CD4-positive, alpha-beta T cell treated with Interleukin-1 beta for 1 hour (primary cell): ENCODE results near the gene ADGRD1.
"Not testable (repeated sequence)": the region's sequence is repeated elsewhere in the genome, so short reads cannot be mapped to it uniquely, and the experiment has no call there.

ENCODE experiments used
- DNase-seq, 2 donors: peaks; one replicate each; pipeline ENCODE4 v3.0.0-alpha.2; 2020 to 2022

The ADGRD1 gene

DNA sequence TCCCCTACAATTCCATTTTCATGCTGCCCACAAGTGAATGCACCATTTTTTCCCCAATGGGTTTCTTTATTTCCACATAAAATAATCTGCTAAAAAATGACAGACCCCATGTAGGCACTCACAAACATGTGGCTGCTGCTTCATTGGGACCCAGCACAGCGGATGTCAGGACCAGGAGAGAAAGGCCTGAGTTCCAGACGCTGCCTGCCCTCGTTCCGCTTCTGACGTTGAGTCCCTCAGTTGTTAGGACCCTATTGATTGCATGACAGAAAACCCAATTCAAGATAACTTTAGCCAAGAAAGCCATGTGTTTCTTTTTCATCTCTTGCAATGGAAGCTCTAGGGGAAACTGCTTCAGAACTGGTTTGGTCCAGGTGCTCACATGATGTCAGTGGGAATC is 34.6 kb downstream of the ADGRD1 start:
- DNase-seq: no peak

DNA sequence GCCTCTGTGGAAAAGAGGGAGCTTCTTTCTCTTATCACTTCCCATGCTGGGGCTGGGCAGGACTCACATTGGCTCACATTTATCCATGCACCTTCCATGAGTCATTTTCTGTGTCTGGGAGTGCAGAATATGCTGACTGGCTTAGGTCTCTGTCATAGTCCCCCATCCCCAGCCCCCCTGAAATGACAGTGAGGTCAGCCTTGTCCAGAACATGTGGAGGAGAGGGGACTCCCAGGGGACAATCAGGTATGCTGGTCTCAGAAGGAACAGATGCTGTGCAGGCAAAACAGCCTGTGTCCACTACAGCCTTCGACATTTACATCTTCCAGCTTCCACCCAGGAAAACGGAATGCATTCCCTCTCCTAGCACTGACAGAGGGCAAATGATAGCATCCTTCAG is 35.0 kb downstream of the ADGRD1 start:
- no peak for DNase-seq

- no peak for DNase-seq
These were observed 35.7 kb downstream of the ADGRD1 start for GRCh38 chr12:130989391-130989790.

DNA sequence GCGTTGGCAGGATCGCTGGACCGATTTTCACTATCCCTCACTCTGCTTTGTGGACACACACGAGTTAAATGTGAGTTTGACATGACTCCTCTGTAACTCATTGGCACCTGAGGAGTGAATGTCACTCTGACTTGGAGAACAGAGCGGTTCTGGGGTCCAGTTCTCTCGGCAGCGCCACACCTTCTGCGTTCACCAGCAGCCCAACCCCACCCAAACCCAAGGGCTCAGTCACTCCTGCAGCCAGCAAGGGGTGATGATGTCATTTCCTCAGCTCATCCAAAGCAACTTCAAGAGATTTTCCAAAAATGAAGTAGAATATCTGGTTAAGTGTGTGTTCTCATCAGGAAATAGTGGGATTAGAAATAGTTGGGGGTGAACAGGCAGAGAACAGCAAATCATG is 36.3 kb downstream of the ADGRD1 start:
- DNase-seq: no peak

GRCh38 chr12:130992448-130992847 is 38.7 kb downstream of the ADGRD1 start:
- DNase-seq: no peak

- no peak for DNase-seq
These were observed 39.4 kb downstream of the ADGRD1 start for GRCh38 chr12:130992979-130993538.

DNA sequence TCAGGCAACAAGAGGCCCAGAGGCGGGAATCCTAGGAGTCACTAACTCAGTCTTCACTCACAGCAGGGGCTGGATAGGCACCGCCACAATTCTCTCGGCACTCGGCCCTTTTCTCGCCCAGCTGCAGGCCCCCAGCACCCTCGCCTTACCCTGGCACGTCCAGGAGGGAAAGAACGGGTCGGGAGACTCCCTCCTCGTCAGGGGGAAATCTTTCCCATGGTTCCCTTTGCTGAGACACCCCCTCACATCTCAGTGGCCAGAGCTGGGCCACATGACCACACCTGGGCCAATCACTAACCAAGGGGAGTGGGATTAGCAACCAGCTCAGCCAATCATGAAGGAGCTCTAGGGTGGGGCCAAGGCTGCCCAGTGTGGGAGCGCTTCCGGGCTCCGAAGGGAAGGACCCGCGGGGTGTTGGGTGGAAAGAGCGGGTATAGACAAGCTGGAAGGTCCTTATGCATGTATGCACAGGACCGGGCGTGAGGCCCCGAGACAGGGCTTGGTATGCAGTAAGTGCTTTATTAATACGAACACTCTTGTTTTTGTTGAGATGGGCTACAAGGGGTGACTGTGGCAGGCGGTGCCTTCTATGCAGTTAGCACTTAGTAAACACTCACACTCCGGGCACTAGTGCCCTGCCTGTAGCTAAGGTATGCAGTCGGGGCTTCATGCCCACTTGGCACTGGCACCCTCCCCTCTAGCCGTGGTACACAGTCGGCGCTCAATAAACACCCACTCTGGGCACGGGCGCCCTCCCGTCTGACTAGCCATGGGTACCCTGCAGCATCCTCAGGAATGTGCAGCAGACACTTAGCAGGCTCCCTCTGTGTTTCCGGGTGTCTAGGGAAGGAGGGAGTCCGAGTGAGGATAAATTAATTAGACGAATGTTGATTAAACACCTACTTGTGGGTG is 40.3 kb downstream of the ADGRD1 start:
- no peak for DNase-seq

DNA sequence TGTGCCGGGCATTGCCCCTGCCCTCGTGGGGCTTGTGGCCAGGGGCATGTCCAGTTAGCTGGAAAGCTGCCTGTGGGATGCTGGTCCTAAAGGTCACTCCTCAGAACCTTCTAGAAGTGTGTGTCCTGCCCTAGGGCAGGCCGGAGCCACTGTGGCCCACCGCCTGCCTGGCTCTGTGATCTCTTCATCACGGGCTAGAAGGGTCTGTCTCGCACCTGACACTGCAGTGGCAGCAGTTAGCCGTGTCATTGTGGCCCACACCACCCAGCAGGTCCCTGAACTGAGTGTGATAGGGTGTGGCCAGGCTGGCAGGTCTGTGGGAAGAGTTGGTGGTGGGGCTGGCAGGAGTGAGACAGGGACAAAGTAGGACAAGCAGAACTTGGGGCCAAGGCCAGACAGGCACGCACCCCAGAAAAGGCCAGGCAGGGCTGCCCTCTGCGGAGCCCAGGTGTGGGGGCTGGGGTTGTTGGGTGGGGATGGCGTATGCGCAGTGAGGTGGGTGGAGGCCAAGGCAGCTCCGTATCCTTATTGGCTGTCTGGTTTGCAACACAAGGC is 41.2 kb downstream of the ADGRD1 start:
- DNase-seq: no peak

- DNase-seq: not testable (repeated sequence)
These were observed 41.8 kb downstream of the ADGRD1 start for GRCh38 chr12:130995386-130995969.

- no peak for DNase-seq
These were observed 44.4 kb downstream of the ADGRD1 start for GRCh38 chr12:130998136-130998535.

- no peak for DNase-seq
These were observed 46.3 kb downstream of the ADGRD1 start for GRCh38 chr12:131000000-131000486.

DNA sequence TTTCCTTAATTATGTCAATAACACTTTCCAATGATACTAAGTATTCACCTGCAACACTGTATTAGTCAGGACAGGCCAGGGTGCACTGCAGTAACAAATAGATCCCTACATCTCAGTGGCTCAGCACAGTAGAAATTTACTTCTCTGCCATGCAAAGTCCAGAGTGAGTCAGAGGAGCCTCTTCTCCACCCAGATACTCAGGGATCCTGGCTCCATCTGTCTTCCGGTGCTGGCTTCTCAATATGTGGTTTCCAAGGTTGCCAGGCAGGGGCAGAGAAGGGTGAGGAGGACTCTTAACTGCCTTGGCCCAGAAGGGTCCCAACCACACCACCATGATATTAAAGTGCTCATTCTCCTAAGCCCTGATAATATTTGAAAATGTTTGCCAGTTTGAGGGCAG is 47.8 kb downstream of the ADGRD1 start:
- no peak for DNase-seq

GRCh38 chr12:131002216-131002631 is 48.5 kb downstream of the ADGRD1 start:
- DNase-seq: no peak

DNA sequence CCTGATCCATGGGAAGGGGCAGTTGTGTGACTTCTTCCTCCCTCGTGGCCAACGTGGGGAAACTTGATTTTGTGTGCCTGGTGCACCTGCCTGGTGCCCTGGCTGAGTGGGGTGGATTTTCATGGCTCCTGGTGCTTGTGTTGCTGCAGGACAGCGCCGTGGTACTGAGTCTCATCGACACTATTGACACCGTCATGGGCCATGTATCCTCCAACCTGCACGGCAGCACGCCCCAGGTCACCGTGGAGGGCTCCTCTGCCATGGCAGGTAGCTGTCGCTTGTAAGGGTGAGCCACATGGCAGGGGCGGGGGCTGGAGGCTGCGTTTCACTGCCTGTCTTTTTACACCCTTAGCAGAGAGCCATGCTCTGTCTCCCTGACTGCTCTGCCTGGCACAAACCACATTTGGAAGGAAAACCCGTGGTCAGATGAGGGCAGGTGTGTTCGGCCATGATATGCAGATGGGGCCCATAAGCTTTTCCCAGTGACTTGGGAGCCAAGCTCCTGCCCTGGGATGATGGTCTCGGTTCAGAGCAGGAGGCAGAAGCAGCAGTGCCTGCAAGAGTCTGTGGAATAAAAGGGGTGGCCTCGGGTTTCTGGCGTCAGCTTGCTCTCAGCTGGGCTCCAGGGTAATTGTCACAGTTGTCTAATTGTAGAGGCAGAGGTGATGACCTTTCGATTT is 49.5 kb downstream of the ADGRD1 start:
- no peak for DNase-seq

- no peak for DNase-seq
These were observed 50.0 kb downstream of the ADGRD1 start for GRCh38 chr12:131003716-131004045.

- no peak for DNase-seq
These were observed 50.5 kb downstream of the ADGRD1 start for GRCh38 chr12:131004166-131004565.

DNA sequence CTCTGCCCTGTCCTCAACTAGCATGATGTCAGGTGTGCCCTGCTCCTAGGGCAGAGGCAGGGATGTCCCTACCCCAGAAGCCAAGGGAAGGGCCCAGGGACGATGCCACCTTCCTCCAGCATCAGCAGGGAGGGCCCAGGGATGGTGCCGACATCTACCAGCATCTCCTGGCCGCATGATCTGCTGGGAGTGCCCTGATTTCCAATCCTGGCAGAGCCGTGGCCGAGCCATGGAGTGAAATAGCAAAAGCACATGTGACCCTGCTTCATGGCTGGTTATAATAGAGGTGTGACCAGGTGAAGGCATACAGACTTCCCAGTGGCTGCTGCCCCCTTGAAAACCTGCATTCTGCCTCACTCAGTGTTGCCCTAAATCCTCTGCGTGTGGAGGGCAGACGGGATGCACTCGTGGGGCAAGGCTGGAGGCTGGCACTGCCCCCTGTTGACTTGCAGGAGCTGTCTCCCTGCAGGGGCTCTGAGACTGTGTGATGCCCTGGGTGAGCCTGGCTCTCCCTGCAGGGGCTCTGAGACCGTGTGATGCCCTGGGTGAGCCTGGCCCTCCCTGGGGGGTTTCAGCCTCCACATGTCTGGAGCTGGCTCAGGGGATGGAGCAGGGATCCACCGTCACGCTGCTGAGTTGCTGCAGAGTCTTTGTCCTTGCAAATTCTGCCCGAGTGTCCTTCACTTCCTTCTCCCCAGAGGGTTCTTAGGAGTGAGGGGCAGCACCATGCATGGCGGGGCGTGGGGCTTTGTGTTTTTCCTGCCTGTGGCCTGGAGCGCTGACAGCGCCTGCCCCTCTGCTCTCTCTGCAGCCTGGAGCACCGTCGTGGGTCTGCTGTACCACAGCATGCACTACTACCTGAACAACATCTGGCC is 51.7 kb downstream of the ADGRD1 start:
- no peak for DNase-seq

DNA sequence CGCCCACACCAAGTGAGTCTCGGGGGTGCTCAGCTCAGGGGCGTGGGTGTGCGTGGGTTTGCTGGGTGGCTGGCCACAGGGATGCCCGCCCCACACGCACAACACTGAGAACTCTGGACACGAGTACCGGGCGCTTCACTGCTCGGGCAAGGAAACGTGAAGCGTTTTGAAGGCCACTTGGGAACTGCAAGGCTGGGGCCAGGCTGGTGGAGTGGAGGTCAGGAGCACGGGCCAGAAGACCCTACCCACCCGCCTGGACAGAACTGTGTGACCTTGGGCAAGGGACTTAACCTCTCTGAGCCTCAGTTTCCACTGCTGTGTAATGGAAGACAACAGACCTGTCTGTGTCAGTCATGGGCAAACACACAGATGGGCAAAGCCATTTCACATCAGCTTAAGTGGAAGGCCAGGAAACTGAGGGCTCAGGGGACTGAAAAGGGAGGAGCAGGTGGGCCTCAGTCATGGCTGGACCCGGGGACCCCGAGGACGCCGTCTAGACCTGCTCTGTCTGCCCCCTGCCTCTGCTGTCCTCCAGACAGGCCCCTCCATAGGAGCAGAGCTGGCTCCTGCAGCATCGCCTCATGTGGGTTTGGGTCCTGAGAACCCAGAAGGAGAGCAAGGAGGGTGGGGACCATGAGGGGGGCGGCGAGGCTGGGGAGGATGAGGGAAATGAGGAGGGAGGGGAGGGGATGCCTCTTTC is 52.5 kb downstream of the ADGRD1 start:
- DNase-seq: no peak

- DNase-seq: no peak
These were observed 53.5 kb downstream of the ADGRD1 start for GRCh38 chr12:131007031-131007739.

DNA sequence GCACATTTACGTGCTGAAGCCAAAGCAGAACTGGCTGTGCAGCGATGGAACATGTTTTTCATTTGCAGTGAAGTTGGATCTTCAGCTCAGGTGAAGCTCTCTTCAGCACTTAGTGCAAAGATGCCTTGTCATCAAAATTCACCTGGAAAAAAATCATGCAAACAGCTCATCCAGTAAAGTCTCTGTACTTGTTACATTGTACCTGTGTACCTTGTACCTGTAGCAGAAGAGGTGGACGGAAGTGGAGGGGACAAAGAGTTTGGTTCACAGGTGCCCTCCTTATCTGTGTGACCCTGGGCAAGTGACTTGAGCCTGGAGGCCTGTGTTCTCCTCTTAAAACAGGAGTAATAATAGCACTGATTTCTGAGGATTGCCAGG is 54.0 kb downstream of the ADGRD1 start:
- DNase-seq: no peak
